CD4-positive, alpha-beta T cell treated with Interleukin-4 for 1 hour (primary cell): Measurements from ENCODE around the gene EZR.

Experiments used
- DNase-seq, 2 donors: peaks; one replicate each; pipeline ENCODE4 v3.0.0-alpha.2; 2020 to 2022

The EZR gene

GRCh38 chr6:158772851-158773371, 46.3 kb downstream of the EZR start:
- DNase-seq, result peak in 1 of 2 donors; percentile 46

DNA sequence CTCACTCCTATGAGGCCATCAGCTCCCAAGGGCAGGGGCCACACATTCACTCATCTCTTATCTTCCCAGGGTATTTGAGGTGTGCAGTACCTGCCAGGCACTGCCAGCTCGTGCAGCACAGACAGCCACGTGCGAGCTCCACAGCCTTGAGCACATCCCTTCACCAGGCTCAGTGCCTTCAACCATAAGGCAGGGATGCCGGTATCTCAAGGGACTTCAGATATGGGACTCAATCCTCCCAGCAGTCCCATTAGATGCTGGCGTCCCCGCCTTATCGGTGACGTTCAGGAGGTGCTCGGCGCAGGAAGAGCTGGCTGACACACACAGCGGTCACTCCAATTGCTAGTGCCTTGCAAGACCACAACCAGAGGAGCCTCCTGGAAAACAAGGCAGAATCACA, 47.0 kb downstream of the EZR start:
- peak in 1 of 2 donors; percentile 37 for DNase-seq

- peak in 1 of 2 donors; percentile 28 for DNase-seq
These were observed 47.6 kb downstream of the EZR start for GRCh38 chr6:158771399-158772152.

GRCh38 chr6:158770533-158771330, 48.4 kb downstream of the EZR start:
- peak in 1 of 2 donors; percentile 35 for DNase-seq

DNA sequence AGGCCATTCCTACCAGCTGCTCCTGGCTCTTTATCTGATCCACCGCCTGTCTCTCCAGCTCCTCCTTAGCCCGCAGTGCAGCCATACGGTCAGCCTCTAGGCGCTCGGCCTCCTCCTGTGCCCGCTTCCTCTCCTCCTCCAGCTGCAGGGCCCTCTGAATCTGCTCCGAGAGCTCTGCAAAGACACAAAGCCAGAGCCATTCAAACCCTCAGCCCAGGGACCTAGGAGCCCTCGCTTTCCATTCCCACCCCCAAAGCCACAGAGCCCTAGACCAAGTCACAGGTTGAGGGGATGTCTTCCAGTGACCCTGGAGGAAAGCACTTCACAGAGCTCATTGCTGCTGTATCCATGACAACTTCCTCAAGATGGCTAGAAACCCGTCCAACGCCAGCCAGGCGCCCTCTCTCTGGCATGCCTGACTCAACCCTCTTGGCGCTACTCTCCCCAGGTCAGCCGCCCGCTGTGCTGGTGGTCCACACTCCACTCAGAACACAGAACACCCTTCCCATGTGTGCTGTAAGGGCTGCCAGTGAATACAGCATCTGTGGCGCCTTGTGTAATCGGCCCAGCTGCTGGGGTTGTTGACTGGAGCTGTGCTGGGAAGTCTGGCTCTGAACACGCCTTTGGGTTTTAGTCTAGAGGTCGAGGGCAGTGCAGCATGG, 49.3 kb downstream of the EZR start:
- DNase-seq, result peak in 1 of 2 donors; percentile 27

GRCh38 chr6:158769234-158769770, 49.9 kb downstream of the EZR start:
- peak in 1 of 2 donors; percentile 31 for DNase-seq

- peak in 1 of 2 donors; percentile 20 for DNase-seq
These were observed 50.7 kb downstream of the EZR start for GRCh38 chr6:158768436-158768835.

- peak in 1 of 2 donors; percentile 16 for DNase-seq
These were observed 51.5 kb downstream of the EZR start for GRCh38 chr6:158767709-158768108.

DNA sequence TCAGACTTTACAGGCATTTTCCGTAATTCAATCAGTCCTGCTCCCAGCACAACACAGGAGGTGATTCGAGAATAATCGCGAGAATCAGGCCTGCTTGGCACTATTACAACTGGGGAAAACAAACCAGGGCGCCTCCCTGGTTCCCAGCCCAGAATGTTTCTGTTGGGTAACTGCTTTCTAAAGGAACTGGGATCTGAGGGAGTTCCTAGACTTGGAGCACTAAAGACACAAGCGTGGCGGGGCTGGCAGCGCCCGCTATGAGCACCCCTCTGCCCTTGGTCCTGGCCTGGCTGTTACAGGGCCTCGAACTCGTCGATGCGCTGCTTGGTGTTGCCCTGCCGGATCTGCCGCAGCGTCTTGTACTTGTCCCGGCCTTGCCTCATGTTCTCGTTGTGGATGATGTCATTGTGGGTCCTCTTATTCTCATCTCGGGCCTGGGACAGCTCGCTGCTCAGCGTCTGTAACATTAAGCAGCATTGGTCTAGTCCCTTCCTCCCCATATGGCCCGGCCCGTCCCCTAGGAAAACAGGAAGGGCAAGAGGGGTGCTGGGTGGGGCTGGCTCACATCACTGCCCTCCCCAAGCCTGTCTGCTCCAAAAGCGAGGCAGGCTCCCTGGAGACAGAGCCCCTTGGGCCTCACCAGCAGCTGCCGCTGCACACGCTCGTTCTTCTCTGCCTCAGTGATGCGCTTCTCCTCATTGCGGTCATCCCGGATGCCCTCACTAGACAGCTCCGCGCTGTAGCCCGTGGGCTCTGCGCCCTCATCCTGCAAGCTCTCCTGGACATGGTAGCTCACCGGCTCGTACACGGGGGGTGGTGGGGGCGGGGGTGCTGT, 52.3 kb downstream of the EZR start:
- peak in 1 of 2 donors; percentile 24 for DNase-seq

DNA sequence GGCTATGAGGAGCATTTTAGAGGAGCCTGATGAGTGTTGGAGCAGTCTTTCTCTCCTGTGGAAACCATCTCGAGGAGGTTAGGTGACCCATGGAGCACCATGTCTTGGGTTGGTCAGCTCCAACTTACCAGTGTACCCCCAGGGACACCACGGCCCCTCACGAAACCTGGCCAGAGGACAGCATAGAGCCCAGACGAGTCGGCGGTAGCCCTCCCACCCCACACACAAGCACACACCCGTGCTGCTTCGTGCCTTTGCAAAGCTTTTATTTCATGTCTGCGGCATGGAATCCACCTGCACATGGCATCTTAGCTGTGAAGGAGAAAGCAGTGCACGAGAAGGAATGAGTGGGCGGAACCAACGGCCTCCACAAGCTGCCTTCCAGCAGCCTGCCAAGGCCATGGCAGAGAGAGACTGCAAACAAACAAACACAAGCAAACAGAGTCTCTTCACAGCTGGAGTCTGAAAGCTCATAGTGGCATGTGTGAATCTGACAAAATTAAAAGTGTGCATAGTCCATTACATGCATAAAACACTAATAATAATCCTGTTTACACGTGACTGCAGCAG, 53.6 kb downstream of the EZR start:
- DNase-seq, result peak in 1 of 2 donors; percentile 32

DNA sequence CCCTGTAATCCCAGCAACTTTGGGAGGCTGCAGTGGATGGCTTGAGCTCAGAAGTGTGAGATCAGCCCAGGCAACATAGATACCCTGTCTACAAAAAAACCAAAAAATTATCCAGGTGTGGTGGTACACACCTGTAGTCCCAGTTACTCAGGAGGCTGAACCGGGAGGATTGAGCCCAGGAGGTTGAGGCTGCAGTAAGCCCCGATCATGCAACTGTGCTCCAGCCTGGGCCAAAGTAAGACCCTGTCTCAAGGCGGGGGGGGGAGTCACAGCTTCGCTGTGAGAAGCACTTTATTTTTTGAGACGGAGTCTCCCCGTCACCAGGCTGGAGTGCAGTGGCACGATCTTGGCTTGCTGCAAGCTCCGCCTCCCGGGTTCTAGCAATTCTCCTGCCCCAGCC, 54.2 kb downstream of the EZR start:
- peak in 1 of 2 donors; percentile 33 for DNase-seq

DNA sequence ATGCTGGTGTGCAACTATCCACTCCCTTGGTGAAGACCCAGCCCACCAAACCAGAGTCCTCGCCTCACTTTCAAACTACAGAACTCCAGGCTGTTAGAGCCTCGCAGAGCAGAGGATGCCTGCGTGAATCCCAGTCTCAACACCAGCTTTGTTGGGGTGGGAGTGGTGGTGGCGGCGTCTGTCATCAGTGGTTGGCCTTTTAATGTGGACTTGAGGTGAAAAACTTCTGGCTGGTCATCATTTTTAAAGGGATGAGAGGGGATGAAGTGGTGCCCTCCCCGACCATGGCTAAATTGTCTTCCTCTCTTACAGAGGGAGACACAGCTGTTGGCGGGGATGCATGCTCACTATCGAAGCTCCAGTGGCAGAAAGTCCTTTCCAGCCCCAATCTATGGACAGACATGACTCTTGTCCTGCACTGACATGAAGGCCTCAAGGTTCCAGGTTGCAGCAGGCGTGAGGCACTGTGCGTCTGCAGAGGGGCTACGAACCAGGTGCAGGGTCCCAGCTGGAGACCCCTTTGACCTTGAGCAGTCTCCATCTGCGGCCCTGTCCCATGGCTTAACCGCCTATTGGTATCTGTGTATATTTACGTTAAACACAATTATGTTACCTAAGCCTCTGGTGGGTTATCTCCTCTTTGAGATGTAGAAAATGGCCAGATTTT, 54.9 kb downstream of the EZR start:
- peak in 1 of 2 donors; percentile 43 for DNase-seq

DNA sequence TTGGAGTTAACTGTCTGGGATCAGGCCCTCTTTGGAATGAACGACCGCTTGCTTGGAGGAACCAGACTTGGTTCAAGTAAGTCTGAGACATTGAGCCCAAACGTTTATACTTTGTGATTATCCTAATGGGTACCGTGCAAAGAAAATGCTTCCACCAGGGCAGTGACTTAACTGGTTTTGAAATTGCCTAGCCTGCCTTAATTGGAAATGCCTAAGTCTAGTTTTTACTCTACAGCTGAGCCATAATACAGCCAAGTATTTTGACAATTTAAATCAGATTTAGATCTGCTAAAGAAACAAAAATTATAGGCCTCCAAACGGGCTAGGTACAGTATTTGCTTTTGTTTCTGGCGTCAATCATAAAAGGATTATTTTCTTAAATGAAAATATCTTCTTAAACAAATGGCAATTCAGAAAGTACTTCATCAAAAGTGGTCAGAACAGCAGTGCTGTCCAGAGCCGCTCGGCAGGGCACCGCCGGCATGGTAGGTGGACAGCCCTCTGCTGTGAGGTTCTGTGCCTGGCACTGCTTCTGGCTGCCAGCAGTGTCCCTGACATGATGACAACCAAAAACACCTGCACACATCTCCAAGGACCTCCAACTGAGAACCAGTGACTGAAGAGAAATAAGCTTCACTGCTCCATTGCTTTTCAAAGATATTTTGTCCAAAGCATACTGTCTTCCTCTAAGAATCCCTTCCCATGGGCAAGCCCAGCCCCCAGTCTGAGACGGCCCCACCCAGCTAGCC, 55.6 kb downstream of the EZR start:
- DNase-seq, result peak in 1 of 2 donors; percentile 37

DNA sequence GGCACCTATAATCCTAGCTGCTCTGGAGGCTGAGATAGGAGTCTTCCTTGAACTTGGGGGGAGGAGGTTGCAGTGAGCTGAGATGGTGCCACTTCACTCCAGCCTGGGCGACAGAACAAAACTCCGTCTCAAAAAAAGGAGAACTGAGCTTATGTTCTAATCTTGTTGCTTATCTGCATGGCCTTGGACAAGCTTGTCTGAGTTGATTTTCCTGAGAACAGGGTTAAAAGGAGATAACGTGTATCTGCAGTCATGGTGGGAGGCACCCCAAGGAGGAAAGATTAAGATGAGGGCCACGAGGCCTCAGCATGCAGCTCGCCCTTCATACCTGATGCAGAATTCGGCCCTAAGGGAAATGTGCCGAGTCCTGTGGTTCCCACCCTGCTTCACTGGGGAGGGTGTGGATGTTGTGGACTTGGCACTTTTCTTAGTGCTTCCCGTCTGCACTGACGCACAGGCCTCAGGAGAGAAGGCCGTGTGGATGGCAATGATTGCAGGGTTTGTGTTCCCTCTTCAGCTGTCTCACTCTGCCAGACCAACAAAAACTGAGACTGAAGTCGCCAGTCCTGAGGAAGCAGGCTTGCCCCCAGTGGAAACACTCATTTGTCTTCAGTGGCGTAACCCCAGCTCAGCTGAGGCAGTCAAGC, 56.3 kb downstream of the EZR start:
- peak in 1 of 2 donors; percentile 34 for DNase-seq

- DNase-seq, result peak in 1 of 2 donors; percentile 25
These were observed 57.4 kb downstream of the EZR start for GRCh38 chr6:158761746-158762145.

DNA sequence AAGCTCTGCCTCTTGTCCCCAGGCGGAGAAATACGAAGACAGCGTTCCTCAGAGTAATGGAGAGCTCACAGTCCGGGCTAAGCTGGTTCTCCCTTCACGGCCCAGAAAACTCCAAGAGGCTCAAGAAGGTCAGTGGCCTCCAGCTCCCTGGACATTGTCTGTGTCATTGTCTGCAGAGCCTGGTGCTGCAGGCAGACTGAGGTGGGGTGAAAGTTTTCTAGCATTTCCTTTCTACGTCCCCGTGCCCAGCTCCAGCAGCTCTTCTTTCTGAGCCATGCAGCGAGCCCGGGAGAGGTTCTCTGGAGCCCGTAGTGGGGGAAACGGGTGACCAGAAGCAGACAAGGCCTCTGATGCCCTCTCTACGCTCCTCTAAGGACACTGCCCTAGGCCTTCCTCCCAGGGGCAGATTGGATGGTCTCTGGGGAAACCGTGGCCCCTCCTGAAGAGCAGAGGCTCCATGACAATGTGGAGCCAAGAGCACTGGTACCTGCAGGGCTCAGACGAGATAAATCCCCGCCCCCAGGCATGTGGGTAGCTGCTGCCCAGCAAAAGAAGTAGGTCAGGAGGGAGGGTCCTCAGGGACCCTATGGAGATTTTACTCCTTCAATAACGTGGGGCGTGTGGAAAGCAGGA, 58.4 kb downstream of the EZR start:
- DNase-seq, result peak in 1 of 2 donors; percentile 15

- peak in 1 of 2 donors; percentile 10 for DNase-seq
These were observed 59.1 kb downstream of the EZR start for GRCh38 chr6:158759966-158760617.

DNA sequence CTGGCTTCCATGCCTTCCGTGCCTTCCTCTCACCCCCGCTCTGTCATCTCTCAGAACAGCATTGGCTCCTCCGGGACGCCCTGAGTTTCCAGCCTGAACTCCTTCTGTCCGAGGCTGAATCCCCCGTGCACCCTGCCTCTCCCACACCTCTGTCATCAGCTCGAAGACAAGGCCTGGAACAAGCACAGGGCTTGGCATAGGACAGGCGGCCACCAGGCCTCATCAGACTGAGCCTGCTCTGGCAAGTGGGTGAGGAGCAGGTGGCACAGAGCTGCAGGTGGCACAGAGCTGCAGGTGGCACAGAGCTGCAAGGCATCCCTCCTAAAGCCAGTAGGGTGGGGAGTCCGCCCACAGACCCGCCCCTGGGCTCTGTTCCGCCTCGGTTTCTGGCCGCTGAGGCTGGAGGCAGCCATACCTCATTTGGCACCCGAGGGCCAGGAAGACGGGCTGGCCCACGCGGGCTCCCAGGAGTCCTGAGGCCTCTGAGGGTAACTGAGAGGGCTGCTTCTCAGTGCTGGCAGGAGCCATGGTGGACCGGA, 60.2 kb downstream of the EZR start:
- no peak for DNase-seq
